HG03103 (cell line): ENCODE data around the gene SKIDA1.
A peak's percentile ranks its signal among the peaks of the same experiment; 100 is the strongest.

Experiments used
- ATAC-seq: cut with Tn5 transposase; IDR thresholded peaks from one replicate; pipeline ENCODE4 v1.9.1; 2021; ENCODE audit warnings: low read depth; ENCODE audit not compliant: unreplicated experiment

SKIDA1 gene

DNA sequence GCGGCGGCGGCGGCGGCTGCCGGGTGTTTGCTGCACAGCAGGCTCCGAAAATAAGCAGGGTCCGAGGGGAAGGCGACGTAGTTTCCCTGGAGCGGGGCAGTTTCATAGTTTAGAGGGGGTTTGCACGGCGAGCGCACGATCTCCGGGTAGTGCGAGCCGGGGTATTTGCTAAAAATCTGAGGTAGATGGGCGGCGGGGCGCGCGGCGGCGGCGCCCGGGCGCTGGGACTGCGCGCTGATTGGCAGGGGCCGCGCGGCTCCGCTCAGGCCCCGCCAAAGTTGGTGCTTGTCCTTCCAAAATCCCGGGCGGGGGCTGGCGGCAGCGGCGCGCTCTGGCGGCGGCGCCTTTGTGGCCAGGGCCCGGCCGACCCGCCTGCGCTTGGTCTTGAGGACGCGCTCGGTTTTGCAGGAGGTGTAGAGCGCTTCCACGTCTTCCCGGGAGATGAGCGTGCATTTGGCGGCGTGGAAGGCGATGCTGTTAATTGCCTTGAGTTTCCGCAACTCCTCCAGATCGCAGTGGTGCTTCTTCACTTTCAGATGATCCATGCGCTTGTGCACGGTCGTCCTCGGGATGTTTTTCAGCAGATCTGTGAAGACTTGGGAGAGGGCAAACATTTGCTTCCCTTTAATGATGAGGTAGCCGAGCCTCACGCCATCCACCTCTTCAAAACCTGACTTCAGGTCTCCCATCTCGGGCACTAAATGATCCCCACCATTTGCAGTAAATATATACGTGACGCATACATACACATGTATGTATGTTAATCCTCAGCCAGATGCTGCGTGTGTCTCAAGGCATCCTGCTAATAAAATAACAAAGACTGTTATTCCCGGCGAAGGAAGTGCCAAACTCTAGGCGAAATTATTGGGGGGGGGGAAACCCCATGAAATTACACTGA is 8.1 kb downstream of the SKIDA1 start:
- ATAC-seq, result peak; percentile 54

GRCh38 chr10:21516242-21517131 is 9.0 kb downstream of the SKIDA1 start:
- ATAC-seq, result peak; percentile 73

DNA sequence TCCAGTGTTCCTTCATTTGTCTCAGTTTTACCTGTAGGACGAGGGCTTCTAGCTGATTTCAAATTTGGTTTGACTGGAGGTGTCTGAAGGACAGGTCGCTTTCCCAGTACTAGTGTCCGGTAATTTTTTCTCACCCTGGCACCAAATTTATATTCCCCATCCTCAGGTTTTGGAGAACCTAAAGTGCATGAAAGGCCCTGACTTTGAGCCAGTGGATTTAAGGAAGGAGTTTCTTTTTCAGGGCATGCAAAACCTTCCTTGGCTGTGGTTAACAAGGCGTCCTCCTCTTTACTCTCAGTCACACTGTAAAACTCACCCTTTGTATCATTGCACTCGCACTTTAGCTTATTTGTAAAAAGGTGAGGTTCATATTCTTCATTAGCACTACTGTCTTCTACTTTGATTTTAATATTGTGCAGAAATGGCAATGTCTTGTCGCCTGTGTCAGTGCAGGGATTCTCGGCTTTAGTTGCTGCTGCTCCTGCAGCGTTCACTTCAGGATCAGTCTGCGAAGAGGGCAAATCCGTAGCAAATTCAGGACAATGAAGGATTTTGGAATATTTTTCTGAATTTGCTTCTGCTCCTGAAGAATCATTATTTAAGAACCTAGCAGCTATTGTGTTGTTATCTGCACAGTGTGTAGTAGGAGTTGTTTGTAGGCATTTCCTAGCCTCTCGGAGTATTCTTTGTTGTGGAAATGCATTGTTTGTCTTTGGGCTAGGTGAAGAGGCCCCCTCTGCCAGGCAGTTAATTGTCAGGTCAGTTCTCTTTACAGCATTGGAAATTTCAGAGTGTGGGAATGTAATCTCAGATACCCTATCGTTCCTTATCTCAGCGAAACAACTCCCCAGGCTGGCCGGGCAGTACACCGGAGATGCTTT is 9.9 kb downstream of the SKIDA1 start:
- ATAC-seq, result no peak

GRCh38 chr10:21514818-21515351 is 10.6 kb downstream of the SKIDA1 start:
- no peak for ATAC-seq

GRCh38 chr10:21514129-21514817 is 11.2 kb downstream of the SKIDA1 start:
- no peak for ATAC-seq

GRCh38 chr10:21513405-21513788 is 12.1 kb downstream of the SKIDA1 start:
- no peak for ATAC-seq

- no peak for ATAC-seq
Observed at GRCh38 chr10:21512573-21513404, 12.7 kb downstream of the SKIDA1 start.

- ATAC-seq, result no peak
Observed at GRCh38 chr10:21511946-21512572, 13.4 kb downstream of the SKIDA1 start.

DNA sequence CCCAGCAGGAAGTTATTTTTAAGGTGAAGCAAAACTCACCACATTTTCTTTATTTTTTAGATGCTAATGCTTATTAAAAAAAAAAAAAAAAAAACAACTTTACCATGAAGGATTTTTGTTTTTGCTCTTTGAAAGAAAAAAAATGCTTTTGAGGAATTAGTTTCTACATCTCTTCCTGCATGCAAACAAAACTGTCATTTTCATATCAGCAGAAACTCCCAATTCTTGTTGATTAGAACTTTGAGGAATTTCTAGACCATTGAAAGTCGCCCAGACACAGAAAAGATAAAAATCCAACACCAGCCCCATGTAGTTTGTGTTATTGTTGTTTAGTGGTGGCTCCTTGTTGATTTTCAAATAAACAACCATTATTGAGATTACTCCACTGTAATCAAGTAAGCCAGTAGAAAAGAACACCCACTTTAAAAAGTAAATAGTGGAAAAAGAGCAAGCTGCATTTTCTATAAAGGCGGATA is 14.3 kb downstream of the SKIDA1 start:
- ATAC-seq, result no peak

- no peak for ATAC-seq
Observed at GRCh38 chr10:21510241-21511094, 15.0 kb downstream of the SKIDA1 start.

GRCh38 chr10:21509341-21510240 is 15.9 kb downstream of the SKIDA1 start:
- ATAC-seq, result no peak

- ATAC-seq, result no peak
Observed at GRCh38 chr10:21508706-21509331, 16.7 kb downstream of the SKIDA1 start.

- ATAC-seq, result no peak
Observed at GRCh38 chr10:21507150-21507549, 18.3 kb downstream of the SKIDA1 start.

GRCh38 chr10:21506351-21506750 is 19.1 kb downstream of the SKIDA1 start:
- ATAC-seq, result no peak

GRCh38 chr10:21505711-21506278 is 19.7 kb downstream of the SKIDA1 start:
- ATAC-seq, result no peak
